NCI-H1105 treated with DMSO at 0.1 percent for 48 hours (cell line): ENCODE measurements around the gene G0S2.
"Not testable (repeated sequence)": the region's sequence is repeated elsewhere in the genome, so short reads cannot be mapped to it uniquely, and the experiment has no call there.

ENCODE experiments used
- DNase-seq: peaks from one replicate; lab custom pipeline; 2025; lab: John Stamatoyannopoulos, UW

The G0S2 gene

GRCh38 chr1:209678981-209679539 is 3.8 kb downstream of the G0S2 start:
- no peak for DNase-seq

GRCh38 chr1:209685821-209686220 is 10.6 kb downstream of the G0S2 start:
- DNase-seq = no peak

GRCh38 chr1:209686322-209686721 is 11.1 kb downstream of the G0S2 start:
- DNase-seq = no peak

GRCh38 chr1:209688746-209689234 is 13.6 kb downstream of the G0S2 start:
- DNase-seq = no peak

GRCh38 chr1:209689477-209689876 is 14.3 kb downstream of the G0S2 start:
- DNase-seq = no peak

GRCh38 chr1:209691237-209691636 is 16.0 kb downstream of the G0S2 start:
- DNase-seq = no peak

- DNase-seq = no peak
These were observed 17.1 kb downstream of the G0S2 start for GRCh38 chr1:209692296-209692695.

GRCh38 chr1:209692745-209693504 is 17.7 kb downstream of the G0S2 start:
- DNase-seq = peak; percentile 76

- no peak for DNase-seq
These were observed 21.5 kb downstream of the G0S2 start for GRCh38 chr1:209696673-209697072.

- DNase-seq = no peak
These were observed 21.9 kb downstream of the G0S2 start for GRCh38 chr1:209697126-209697525.

- not testable (repeated sequence) for DNase-seq
These were observed 25.5 kb downstream of the G0S2 start for GRCh38 chr1:209700686-209701085.

- no peak for DNase-seq
These were observed 27.6 kb downstream of the G0S2 start for GRCh38 chr1:209702832-209703231.

GRCh38 chr1:209703834-209704504 is 28.8 kb downstream of the G0S2 start:
- no peak for DNase-seq

- no peak for DNase-seq
These were observed 29.4 kb downstream of the G0S2 start, which contains the start of gene HSD11B1 for GRCh38 chr1:209704584-209704983. Gene HSD11B1 (plus strand): TSS chr1:209704846. CDS start chr1:209704943, 97 bp downstream.

GRCh38 chr1:209705033-209705598 is 29.9 kb downstream of the G0S2 start:
- DNase-seq = no peak

- no peak for DNase-seq
These were observed 31.4 kb downstream of the G0S2 start for GRCh38 chr1:209706622-209707021.

GRCh38 chr1:209707308-209707707 is 32.1 kb downstream of the G0S2 start:
- DNase-seq = no peak

- no peak for DNase-seq
These were observed 33.1 kb downstream of the G0S2 start for GRCh38 chr1:209708297-209708696.

GRCh38 chr1:209710093-209710492 is 34.9 kb downstream of the G0S2 start:
- DNase-seq = no peak

- DNase-seq = no peak
These were observed 35.6 kb downstream of the G0S2 start for GRCh38 chr1:209710847-209711246.

- DNase-seq = no peak
These were observed 39.1 kb downstream of the G0S2 start for GRCh38 chr1:209714338-209714737.

GRCh38 chr1:209715314-209715713 is 40.1 kb downstream of the G0S2 start:
- DNase-seq = no peak

- no peak for DNase-seq
These were observed 42.6 kb downstream of the G0S2 start for GRCh38 chr1:209717818-209718217.
